Endodermal cell (in vitro differentiated cells): Measurements from ENCODE around the gene ARHGAP26. TPM values are rescaled to one million over a fixed set of nuclear protein-coding genes. Genes with fewer than 3 reads are reported as not detected.
A peak's percentile ranks its signal among the peaks of the same experiment; 100 is the strongest.

Experiments
- DNase-seq: peaks from one replicate; pipeline ENCODE4 v3.0.0-alpha.2; 2017
- H3K27ac ChIP-seq: 2 replicates; pipeline ENCODE4 v1.5.1; 2013; ENCODE audit warnings: mild to moderate bottlenecking, low read depth, low read length, moderate library complexity
- H3K27me3 ChIP-seq: 2 replicates; pipeline ENCODE4 v1.6.1; 2013; ENCODE audit warnings: mild to moderate bottlenecking, low read length, moderate library complexity; ENCODE audit not compliant: insufficient read depth, control insufficient read depth, poor library complexity, severe bottlenecking
- H3K36me3 ChIP-seq: 2 replicates; pipeline ENCODE4 v1.7.0; 2013; ENCODE audit warnings: mild to moderate bottlenecking, low read length, moderate library complexity; ENCODE audit not compliant: control insufficient read depth, insufficient read depth
- H3K4me1 ChIP-seq: one replicate; pipeline ENCODE4 v1.7.0; 2013; ENCODE audit warnings: low read length; ENCODE audit not compliant: control insufficient read depth, insufficient read depth
- H3K4me3 ChIP-seq: 2 replicates; pipeline ENCODE4 v1.5.1; 2013; ENCODE audit warnings: mild to moderate bottlenecking, low read length, moderate library complexity
- H3K9ac ChIP-seq: 2 replicates; pipeline ENCODE4 v1.6.1; 2013; ENCODE audit warnings: mild to moderate bottlenecking, low read length, moderate library complexity; ENCODE audit not compliant: poor library complexity, severe bottlenecking; ENCODE audit errors: extremely low read depth
- H3K9me3 ChIP-seq: 2 replicates; pipeline ENCODE4 v1.6.1; 2013; ENCODE audit warnings: mild to moderate bottlenecking, low read length, moderate library complexity; ENCODE audit not compliant: control insufficient read depth
- H3K27ac Mint-ChIP-seq: 2 replicates; pipeline ENCODE4 v1.8.0; 2020; ENCODE audit warnings: mixed read lengths
- H3K27me3 Mint-ChIP-seq: 2 replicates; pipeline ENCODE4 v1.8.0; 2021; ENCODE audit warnings: mild to moderate bottlenecking, mixed read lengths; ENCODE audit not compliant: insufficient read depth
- H3K36me3 Mint-ChIP-seq: 2 replicates; pipeline ENCODE4 v1.8.0; 2020; ENCODE audit warnings: low read depth, mixed read lengths
- H3K4me1 Mint-ChIP-seq: 2 replicates; pipeline ENCODE4 v1.8.0; 2020; ENCODE audit warnings: mixed read lengths
- H3K4me3 Mint-ChIP-seq: 2 replicates; pipeline ENCODE4 v1.8.0; 2020; ENCODE audit warnings: mild to moderate bottlenecking, moderate library complexity, mixed read lengths
- H3K9me3 Mint-ChIP-seq: 2 replicates; pipeline ENCODE4 v1.8.0; 2020; ENCODE audit warnings: mild to moderate bottlenecking, mixed read lengths
- CTCF ChIP-seq: fragments of 200-600 bp; sonication (generic); conservative IDR thresholded peaks from 2 replicates; pipeline ENCODE4 v1.5.0; 2021; ENCODE audit warnings: antibody characterized with exemption, mild to moderate bottlenecking
- WGBS, 2 experiments: methylation state at CpG; one replicate each; pipeline versions ENCODE4 v1.1.5 to v1.1.7; 2013; ENCODE audit warnings: missing lambda C conversion rate in 2 of 2, mixed read lengths in 1 of 2; ENCODE audit not compliant: insufficient coverage in 1 of 2, insufficient read length in 1 of 2; 5-methylcytosine and 5-hydroxymethylcytosine counted together
- long read RNA-seq, 4 experiments: library from polyadenylated mRNA in 2 of 4; library from RNA in 1 of 4; library from capped mRNA in 1 of 4; stranded (forward) in 3 of 4; unstranded in 1 of 4; transcript quantifications; one replicate each; pipeline ENCODE4 v2.0.0, GENCODE V29; 2020 to 2021; ENCODE audit warnings: inconsistent platforms in 1 of 4
- polyA plus RNA-seq, 2 experiments: library from polyadenylated mRNA; stranded (reverse); fragments of 50-300 nt; gene quantifications; one replicate each; pipeline ENCODE4 v1.2.3, GENCODE V29; 2013
- total RNA-seq, 2 donors: library from RNA; stranded (reverse); fragmentation: NEBNext Ultra II Directional in 1 of 2; extraction: Animal tissue kit (Norgen Biotek cat#: 25700) in 1 of 2; gene quantifications; 2 replicates in 1 of 2; 3 replicates in 1 of 2; pipeline ENCODE4 v1.2.1, GENCODE V29; 2021

Gene ARHGAP26, protein sequence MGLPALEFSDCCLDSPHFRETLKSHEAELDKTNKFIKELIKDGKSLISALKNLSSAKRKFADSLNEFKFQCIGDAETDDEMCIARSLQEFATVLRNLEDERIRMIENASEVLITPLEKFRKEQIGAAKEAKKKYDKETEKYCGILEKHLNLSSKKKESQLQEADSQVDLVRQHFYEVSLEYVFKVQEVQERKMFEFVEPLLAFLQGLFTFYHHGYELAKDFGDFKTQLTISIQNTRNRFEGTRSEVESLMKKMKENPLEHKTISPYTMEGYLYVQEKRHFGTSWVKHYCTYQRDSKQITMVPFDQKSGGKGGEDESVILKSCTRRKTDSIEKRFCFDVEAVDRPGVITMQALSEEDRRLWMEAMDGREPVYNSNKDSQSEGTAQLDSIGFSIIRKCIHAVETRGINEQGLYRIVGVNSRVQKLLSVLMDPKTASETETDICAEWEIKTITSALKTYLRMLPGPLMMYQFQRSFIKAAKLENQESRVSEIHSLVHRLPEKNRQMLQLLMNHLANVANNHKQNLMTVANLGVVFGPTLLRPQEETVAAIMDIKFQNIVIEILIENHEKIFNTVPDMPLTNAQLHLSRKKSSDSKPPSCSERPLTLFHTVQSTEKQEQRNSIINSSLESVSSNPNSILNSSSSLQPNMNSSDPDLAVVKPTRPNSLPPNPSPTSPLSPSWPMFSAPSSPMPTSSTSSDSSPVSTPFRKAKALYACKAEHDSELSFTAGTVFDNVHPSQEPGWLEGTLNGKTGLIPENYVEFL
- 10 to 100 TPM; 49.2 to 60.5 TPM for total RNA-seq
- polyA plus RNA-seq (2013, experiment 1 of 2): 8.2 TPM
- 7.3 TPM for polyA plus RNA-seq (2013, experiment 2 of 2)
- long read RNA-seq, experiment 1, partial matches to known transcripts: 3 of 11 reads
- long read RNA-seq, experiment 1, other reads (novel, unspliced or antisense): 6 of 11 reads
- long read RNA-seq, experiment 2, full-length matches to known transcripts: 20 of 83 reads
- long read RNA-seq, experiment 2, partial matches to known transcripts: 12 of 83 reads
- long read RNA-seq, experiment 2, other reads (novel, unspliced or antisense): 51 of 83 reads
- long read RNA-seq, experiment 3, partial matches to known transcripts: 5 of 15 reads
- long read RNA-seq, experiment 3, other reads (novel, unspliced or antisense): 10 of 15 reads
- long read RNA-seq, experiment 4, partial matches to known transcripts: 0 of 7 reads
- long read RNA-seq, experiment 4, other reads (novel, unspliced or antisense): 7 of 7 reads

GRCh38 chr5:142769793-142770649 is at the start of gene ARHGAP26:
ARHGAP26 (plus strand) TSS chr5:142770377; CDS start chr5:142770762, 385 bp downstream.
- DNase-seq: peak; percentile 99
- Mint-ChIP-seq H3K27me3 (peaks cover 16% of the 10 kb centered on the region), H3K9me3 (no peaks in the 10 kb centered on the region), H3K36me3 (no peaks in the 10 kb centered on the region), H3K27ac (peak within 1 kb of the TSS; percentile 96), H3K4me3 (peak within 1 kb of the TSS; percentile 92), H3K4me1 (peaks cover 20% of the 10 kb centered on the region)
- TF ChIP-seq CTCF: peak; percentile 43
- H3K9me3 ChIP-seq: no peaks in the 10 kb centered on the region
- WGBS, 2 experiments: 0% methylated on average over 38 to 87 of the region's 87 CpGs
- no peaks in the 10 kb centered on the region for H3K36me3 ChIP-seq
- H3K9ac ChIP-seq: peak within 1 kb of the TSS; percentile 51
- no peak within 1 kb of the TSS for H3K27ac ChIP-seq
- H3K4me3 ChIP-seq: peak within 1 kb of the TSS; percentile 97
- peaks cover 14% of the 10 kb centered on the region for H3K27me3 ChIP-seq
- H3K4me1 ChIP-seq: peaks cover 6% of the 10 kb centered on the region

DNA sequence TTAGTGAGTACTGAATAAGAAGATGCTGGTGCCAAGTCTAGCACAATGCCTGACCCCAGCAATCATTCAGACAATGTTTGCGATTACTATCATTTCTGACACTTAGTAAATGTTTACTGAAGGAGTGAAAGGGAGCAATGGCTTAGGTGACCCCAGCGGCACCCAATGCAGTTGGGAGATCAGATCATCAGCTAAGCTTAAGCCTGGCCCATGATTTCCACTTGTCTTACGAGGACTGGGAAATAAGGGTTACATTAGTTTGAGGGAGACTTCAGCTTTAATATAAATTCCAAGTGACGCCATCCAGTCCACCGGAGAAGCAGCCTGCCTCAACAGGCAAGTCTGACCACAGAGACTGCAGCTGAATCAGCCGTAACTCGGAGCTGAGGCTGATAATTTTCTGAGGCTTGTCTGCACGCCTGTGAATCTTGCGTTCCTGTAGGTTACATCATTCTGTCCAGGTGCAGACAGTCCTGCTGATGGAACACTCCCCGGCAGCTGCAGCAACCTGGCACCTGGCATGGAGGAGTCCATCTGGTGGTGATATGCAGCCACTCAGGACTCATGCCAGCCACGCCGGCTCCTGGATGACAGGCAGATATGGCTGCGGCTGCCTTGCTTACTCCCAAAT is 49.4 kb upstream of the ARHGAP26 start:
- no peaks in the 10 kb centered on the region for H3K9me3 Mint-ChIP-seq
- H3K36me3 ChIP-seq: no peaks in the 10 kb centered on the region
- no peaks in the 10 kb centered on the region for H3K36me3 Mint-ChIP-seq
- H3K27ac Mint-ChIP-seq: no peak overlapping the region
- no peaks in the 10 kb centered on the region for H3K27me3 Mint-ChIP-seq
- H3K27ac ChIP-seq: no peak overlapping the region
- no peaks in the 10 kb centered on the region for H3K27me3 ChIP-seq
- H3K4me3 ChIP-seq: no peak overlapping the region
- H3K9ac ChIP-seq: no peak overlapping the region
- peak; percentile 45 for DNase-seq
- TF ChIP-seq CTCF: no peak
- peaks cover 16% of the 10 kb centered on the region for H3K4me1 Mint-ChIP-seq
- H3K4me1 ChIP-seq: peaks cover 7% of the 10 kb centered on the region
- H3K9me3 ChIP-seq: no peaks in the 10 kb centered on the region
- WGBS, 2 experiments: 94 to 95% methylated on average over 9 to 13 of the region's 13 CpGs
- no peak overlapping the region for H3K4me3 Mint-ChIP-seq
